Heart left ventricle (tissue), 16 donors: Measurements from ENCODE around the gene NFKBIE. TPM values are rescaled to one million over a fixed set of nuclear protein-coding genes. Genes with fewer than 3 reads are reported as not detected.

Source experiments
- ATAC-seq, 4 donors: fragments of 200-7000 bp; cut with Tn5 transposase; one replicate each; pipeline ENCODE4 v1.9.1; 2020 to 2022; ENCODE audit warnings: moderate library complexity in 4 of 4, mild to moderate bottlenecking in 3 of 4, moderate number of reproducible peaks in 1 of 4
- DNase-seq, 5 donors: peaks; one replicate each; pipeline ENCODE4 v3.0.0-alpha.2; 2020
- H3K27ac ChIP-seq, 12 donors: fragments of 200-600 bp; sonication (generic) in 4 of 12; one replicate each; pipeline versions ENCODE4 v1.5.0 to v1.8.0; 2016 to 2022; ENCODE audit warnings: mild to moderate bottlenecking in 2 of 12
- H3K27me3 ChIP-seq, 9 donors: fragments of 200-600 bp; sonication (generic) in 2 of 9; one replicate each; pipeline versions ENCODE4 v1.5.1 to v1.8.0; 2016 to 2022; ENCODE audit warnings: mild to moderate bottlenecking in 3 of 9
- H3K36me3 ChIP-seq, 9 donors: fragments of 200-600 bp; sonication (generic) in 2 of 9; one replicate each; pipeline versions ENCODE4 v1.5.0 to v1.8.0; 2018 to 2022; ENCODE audit warnings: mild to moderate bottlenecking in 2 of 9
- H3K4me1 ChIP-seq, 12 donors: fragments of 200-600 bp; sonication (generic) in 4 of 12; one replicate each; pipeline versions ENCODE4 v1.5.0 to v1.8.0; 2016 to 2022; ENCODE audit warnings: mild to moderate bottlenecking in 3 of 12
- H3K4me3 ChIP-seq, 12 donors: fragments of 200-600 bp; sonication (generic) in 4 of 12; one replicate each; pipeline versions ENCODE4 v1.5.0 to v1.8.0; 2017 to 2022; ENCODE audit warnings: mild to moderate bottlenecking in 9 of 12, moderate library complexity in 4 of 12
- H3K9me3 ChIP-seq, 12 donors: fragments of 200-600 bp; sonication (generic) in 4 of 12; one replicate each; pipeline versions ENCODE4 v1.5.0 to v1.8.0; 2016 to 2022; ENCODE audit warnings: mild to moderate bottlenecking in 1 of 12
- POLR2A ChIP-seq, 2 donors: fragments of 450-650 bp; IDR thresholded peaks; one replicate each; pipeline ENCODE4 v1.6.1; 2017; ENCODE audit warnings: antibody characterized with exemption in 2 of 2, mild to moderate bottlenecking in 2 of 2, moderate library complexity in 2 of 2
- WGBS, 4 donors: extraction: QIAGEN DNeasy Blood & Tissue Kit in 2 of 4; methylation state at CpG; one replicate each; pipeline versions ENCODE4 v1.1.5 to v1.1.7; 2013 to 2018; 5-methylcytosine and 5-hydroxymethylcytosine counted together
- intact Hi-C, 10 donors: fragments of 100-400 bp; cut with DNase I; formaldehyde crosslinking; loops; one replicate each; pipeline versions ENCODE4 v1.11.1 to v1.14.2; 2022
- polyA plus RNA-seq, 2 donors: library from polyadenylated mRNA; stranded (reverse); fragments of 200-250 nt; gene quantifications; one replicate each; pipeline ENCODE4 v1.2.3, GENCODE V29; 2013
- total RNA-seq, 9 donors: library from RNA; depleted of rRNA in 2 of 9; stranded (reverse); fragments of >200 nt in 2 of 9; fragmentation: NEBNext Ultra II Directional in 3 of 9; extraction: Animal tissue kit (Norgen Biotek cat#: 25700) in 3 of 9; gene quantifications; one replicate each; pipeline versions ENCODE4 v1.1.0 to v1.2.4, GENCODE V29; 2016 to 2023
- TF ChIP-seq, protein P1 (sequence below), 12 donors: fragments of 200-600 bp; sonication (generic) in 4 of 12; IDR thresholded peaks; one replicate each; pipeline versions ENCODE4 v1.5.0 to v1.8.0; 2018 to 2022; ENCODE audit warnings: antibody characterized with exemption in 12 of 12, mild to moderate bottlenecking in 5 of 12
- donor health status: ischemic (EF 13 %, LVEDD 7.1; RV severe dilation, severe dysfunction).
- donor health status: healthy with polysubstance abuse.
- donor health status: DM: no; HTN: yes; CAD: no.
- donor health status: DM: no; HTN: no; CAD: no.
- donor health status: ischemic (EF 25% LVEDD 6.9; RV normal size, moderate dysfunction).
- donor health status: ischemic (EF 25% LVEDD 5.7; RV mildly dilated, moderate dysfunction).
- donor health status: healthy.
- donor health status: DM: yes; HTN: yes; CAD: no.
- donor health status: ischemic (EF 35%, LVEDD 5.7; RV mildly dilated, moderate dysfunction).
- donor health status: nonischemic (EF 11% LVEDD 7.7; RV severe dilation, severe dysfunction).
- donor health status: DM: yes; HTN: yes; CAD: no.
- donor health status: PGD.
- donor health status: ischemic (EF 29% LVEDD 5.4; RV normal size, mild dysfunction).
- donor health status: nonischemic (EF 23%, LVEDD 6.1; RV moderate dilation, normal function).

NFKBIE gene
- total and polyA plus RNA-seq, 11 donors, result 2.5 to 13.1 (median 4.0) TPM

DNA sequence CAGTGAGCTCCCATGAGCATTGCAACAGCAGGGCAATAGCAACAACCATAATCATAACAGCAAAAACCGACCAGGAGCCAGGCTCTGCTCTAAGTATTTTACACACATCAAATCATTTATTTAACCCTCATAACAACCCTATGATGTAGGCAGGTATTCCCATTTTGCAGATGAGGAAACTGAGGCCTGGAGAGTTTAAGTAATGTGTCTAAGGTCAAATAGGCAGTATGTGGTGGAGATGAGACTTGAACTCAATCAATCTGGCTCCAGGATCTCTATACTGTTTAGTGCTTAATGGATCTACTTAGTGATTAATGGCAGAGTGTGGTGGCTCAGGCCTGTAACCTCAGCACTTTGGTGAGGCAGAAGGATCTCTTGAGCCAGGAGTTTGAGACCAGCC, 8.3 kb upstream of the NFKBIE start:
- 55 to 67% (median 65%) methylated on average over 1 of the region's 1 CpG for WGBS, 4 donors
- Histone ChIP-seq H3K27me3 (peaks cover 15 to 94% (median 45%) of the 10 kb centered on the region in 9 donors), H3K27ac (no peak overlapping the region), H3K9me3 (no peaks in the 10 kb centered on the region), H3K36me3 (no peaks in the 10 kb centered on the region), H3K4me3 (no peak overlapping the region), H3K4me1 (peaks cover 0 to 25% (median 5%) of the 10 kb centered on the region in 12 donors)
- TF ChIP-seq, protein P1, sequence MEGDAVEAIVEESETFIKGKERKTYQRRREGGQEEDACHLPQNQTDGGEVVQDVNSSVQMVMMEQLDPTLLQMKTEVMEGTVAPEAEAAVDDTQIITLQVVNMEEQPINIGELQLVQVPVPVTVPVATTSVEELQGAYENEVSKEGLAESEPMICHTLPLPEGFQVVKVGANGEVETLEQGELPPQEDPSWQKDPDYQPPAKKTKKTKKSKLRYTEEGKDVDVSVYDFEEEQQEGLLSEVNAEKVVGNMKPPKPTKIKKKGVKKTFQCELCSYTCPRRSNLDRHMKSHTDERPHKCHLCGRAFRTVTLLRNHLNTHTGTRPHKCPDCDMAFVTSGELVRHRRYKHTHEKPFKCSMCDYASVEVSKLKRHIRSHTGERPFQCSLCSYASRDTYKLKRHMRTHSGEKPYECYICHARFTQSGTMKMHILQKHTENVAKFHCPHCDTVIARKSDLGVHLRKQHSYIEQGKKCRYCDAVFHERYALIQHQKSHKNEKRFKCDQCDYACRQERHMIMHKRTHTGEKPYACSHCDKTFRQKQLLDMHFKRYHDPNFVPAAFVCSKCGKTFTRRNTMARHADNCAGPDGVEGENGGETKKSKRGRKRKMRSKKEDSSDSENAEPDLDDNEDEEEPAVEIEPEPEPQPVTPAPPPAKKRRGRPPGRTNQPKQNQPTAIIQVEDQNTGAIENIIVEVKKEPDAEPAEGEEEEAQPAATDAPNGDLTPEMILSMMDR (IDR thresholded peaks at IDR 0.05), result no peak
- no peak for TF ChIP-seq POLR2A (IDR thresholded peaks at IDR 0.05)
- intact Hi-C loops, result no loop called here
- ATAC-seq, result no peak
- DNase-seq, result no peak

DNA sequence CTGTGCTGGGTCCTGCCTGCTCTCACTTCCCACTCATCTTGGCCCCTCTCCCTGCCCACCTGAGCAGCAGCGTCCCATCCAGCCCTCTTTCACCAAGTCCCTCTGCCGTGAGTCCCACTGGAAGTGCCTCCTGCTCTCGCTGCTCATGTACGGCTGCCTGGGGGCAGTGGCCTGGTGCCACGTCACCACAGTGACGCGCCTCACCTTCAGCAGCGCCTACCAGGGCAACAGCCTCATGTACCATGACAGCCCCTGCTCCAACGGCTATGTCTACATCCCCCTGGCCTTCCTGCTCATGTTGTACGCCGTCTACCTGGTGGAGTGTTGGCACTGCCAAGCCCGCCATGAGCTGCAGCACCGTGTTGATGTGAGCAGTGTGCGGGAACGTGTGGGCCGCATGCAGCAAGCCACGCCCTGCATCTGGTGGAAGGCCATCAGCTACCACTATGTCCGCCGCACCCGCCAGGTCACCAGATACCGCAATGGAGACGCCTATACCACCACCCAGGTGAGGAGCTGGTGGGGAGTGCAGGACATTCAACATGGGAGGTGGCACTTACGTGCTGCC, 7.7 kb upstream of the NFKBIE start:
- H3K9me3 ChIP-seq, result no peaks in the 10 kb centered on the region
- no peak for TF ChIP-seq POLR2A (IDR thresholded peaks at IDR 0.05)
- TF ChIP-seq, protein P1 (IDR thresholded peaks at IDR 0.05), result no peak
- intact Hi-C loops, result no loop called here
- peaks cover 15 to 93% (median 45%) of the 10 kb centered on the region in 9 donors for H3K27me3 ChIP-seq
- H3K27ac ChIP-seq, result no peak overlapping the region
- WGBS, 4 donors, result 84 to 87% (median 85%) methylated on average over 18 to 23 of the region's 23 CpGs
- DNase-seq (no peak), ATAC-seq (no peak)
- H3K4me1 ChIP-seq, result peaks cover 0 to 25% (median 5%) of the 10 kb centered on the region in 12 donors
- H3K4me3 ChIP-seq, result no peak overlapping the region
- no peaks in the 10 kb centered on the region for H3K36me3 ChIP-seq

DNA sequence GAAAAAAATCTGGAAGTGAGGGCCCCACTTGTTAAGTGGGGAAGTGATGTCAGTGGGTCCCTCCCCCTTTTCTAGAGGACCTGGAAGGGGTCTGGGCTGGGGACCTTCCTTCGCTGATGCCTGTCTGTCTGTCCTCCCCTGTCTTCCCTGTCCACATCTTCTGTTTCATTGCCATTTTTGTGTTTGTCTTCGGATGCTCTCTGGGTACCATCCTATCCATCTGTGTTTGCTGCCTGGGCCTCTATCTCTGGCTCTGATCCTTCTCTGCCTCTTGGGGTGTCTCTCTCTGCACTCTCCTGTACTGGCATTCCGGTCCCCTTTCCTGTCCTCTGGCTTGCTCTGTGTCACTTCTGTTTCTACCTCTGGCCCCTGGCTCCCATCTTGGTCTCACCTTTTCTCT, 7.2 kb upstream of the NFKBIE start:
- 73 to 87% (median 84%) methylated on average over 3 of the region's 3 CpGs for WGBS, 4 donors
- DNase-seq (no peak), ATAC-seq (no peak)
- TF ChIP-seq, protein P1 (IDR thresholded peaks at IDR 0.05), result no peak
- TF ChIP-seq POLR2A (IDR thresholded peaks at IDR 0.05), result no peak
- Histone ChIP-seq H3K4me3 (no peak overlapping the region), H3K4me1 (peaks cover 0 to 25% (median 5%) of the 10 kb centered on the region in 12 donors), H3K27me3 (peaks cover 15 to 87% (median 45%) of the 10 kb centered on the region in 9 donors), H3K27ac (no peak overlapping the region), H3K36me3 (no peaks in the 10 kb centered on the region), H3K9me3 (no peaks in the 10 kb centered on the region)
- intact Hi-C loops, result no loop called here

DNA sequence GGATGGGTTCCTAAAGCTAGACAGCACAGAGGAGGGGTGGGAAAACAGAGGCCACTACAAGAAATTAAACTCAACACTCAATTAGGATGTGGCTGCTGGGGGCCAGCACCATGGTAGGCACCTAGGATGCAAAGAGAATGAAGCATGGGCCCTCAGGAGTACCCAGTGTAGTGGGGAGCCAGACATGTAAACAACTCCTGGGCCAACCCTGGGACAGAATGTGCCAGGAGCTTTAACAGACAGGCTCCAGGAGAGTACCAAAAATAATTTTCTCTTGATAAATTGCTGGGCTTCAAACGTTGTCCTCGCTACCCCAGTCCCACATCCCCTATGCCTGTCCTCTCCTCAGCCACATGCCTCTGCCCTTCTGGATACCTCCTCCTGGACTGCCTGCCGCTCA, 6.6 kb upstream of the NFKBIE start:
- ATAC-seq, result no peak
- intact Hi-C loops, result no loop called here

More for the DNA sequence above, 6.6 kb upstream of the NFKBIE start:
- Histone ChIP-seq H3K27ac (no peak overlapping the region), H3K4me1 (peaks cover 0 to 25% (median 5%) of the 10 kb centered on the region in 12 donors), H3K4me3 (no peak overlapping the region), H3K27me3 (peaks cover 15 to 81% (median 45%) of the 10 kb centered on the region in 9 donors), H3K36me3 (no peaks in the 10 kb centered on the region), H3K9me3 (no peaks in the 10 kb centered on the region)
- TF ChIP-seq, protein P1 (IDR thresholded peaks at IDR 0.05), result no peak
- no peak for TF ChIP-seq POLR2A (IDR thresholded peaks at IDR 0.05)
- DNase-seq, result no peak
- WGBS, 4 donors, result 41 to 77% (median 52%) methylated on average over 3 of the region's 3 CpGs
